Hepatocyte (in vitro differentiated cells): ENCODE data around the gene NEAT1.
"Not testable (repeated sequence)": the region's sequence is repeated elsewhere in the genome, so short reads cannot be mapped to it uniquely, and the experiment has no call there.

Source experiments
- CTCF ChIP-seq: fragments of 200-600 bp; sonication (generic); IDR thresholded peaks from 2 replicates; pipeline ENCODE4 v1.5.1; 2016; ENCODE audit warnings: antibody characterized with exemption, mild to moderate bottlenecking; ENCODE audit not compliant: poor library complexity
- EZH2phosphoT487 ChIP-seq: fragments of 200-600 bp; sonication (generic); IDR thresholded peaks from one replicate; pipeline ENCODE4 v1.6.1; 2018; ENCODE audit warnings: antibody characterized with exemption, mild to moderate bottlenecking, low read depth, moderate library complexity; ENCODE audit not compliant: unreplicated experiment, severe bottlenecking

- not testable (repeated sequence) for TF ChIP-seq CTCF, EZH2phosphoT487
Measured at GRCh38 chr11:65465471-65465870, 42.9 kb downstream of the NEAT1 start.
